Smooth muscle cell (in vitro differentiated cells): ENCODE data around the gene TP53I11. TPM values are rescaled to one million over a fixed set of nuclear protein-coding genes. Genes with fewer than 3 reads are reported as not detected.

Experiments used
- DNase-seq: peaks from one replicate; lab custom pipeline; 2025; ENCODE audit not compliant: unreplicated experiment; lab: John Stamatoyannopoulos, UW
- H2AFZ ChIP-seq: fragments of 200-600 bp; sonication (generic); 2 replicates; pipeline ENCODE4 v1.6.0; 2016; ENCODE audit warnings: antibody characterized with exemption, low read depth, mild to moderate bottlenecking
- H3F3A ChIP-seq: fragments of 200-600 bp; sonication (generic); 2 replicates; pipeline ENCODE4 v1.6.0; 2017; ENCODE audit warnings: antibody characterized with exemption, low read depth
- H3K27ac ChIP-seq: fragments of 200-600 bp; sonication (generic); 2 replicates; pipeline ENCODE4 v1.5.1; 2016; ENCODE audit warnings: low read depth, mild to moderate bottlenecking
- H3K27me3 ChIP-seq: fragments of 200-600 bp; sonication (generic); 2 replicates; pipeline ENCODE4 v1.6.1; 2016; ENCODE audit warnings: low read depth, mild to moderate bottlenecking
- H3K36me3 ChIP-seq: fragments of 200-600 bp; sonication (generic); 2 replicates; pipeline ENCODE4 v1.5.1; 2016; ENCODE audit warnings: low read depth
- H3K4me1 ChIP-seq: fragments of 200-600 bp; sonication (generic); 2 replicates; pipeline ENCODE4 v1.5.1; 2016; ENCODE audit warnings: low read depth
- H3K4me2 ChIP-seq: fragments of 200-600 bp; sonication (generic); 2 replicates; pipeline ENCODE4 v1.6.0; 2016; ENCODE audit warnings: mild to moderate bottlenecking
- H3K4me3 ChIP-seq: fragments of 200-600 bp; sonication (generic); 2 replicates; pipeline ENCODE4 v1.5.1; 2016; ENCODE audit warnings: mild to moderate bottlenecking
- H3K79me2 ChIP-seq: fragments of 200-600 bp; sonication (generic); 2 replicates; pipeline ENCODE4 v1.6.0; 2016; ENCODE audit warnings: low read depth, mild to moderate bottlenecking
- H3K9ac ChIP-seq: fragments of 200-600 bp; sonication (generic); 2 replicates; pipeline ENCODE4 v1.6.0; 2016; ENCODE audit warnings: low read depth
- H3K9me3 ChIP-seq: fragments of 200-600 bp; sonication (generic); replicated peaks from 2 replicates; pipeline ENCODE4 v1.5.1; 2016; ENCODE audit warnings: low read depth
- H4K20me1 ChIP-seq: fragments of 200-600 bp; sonication (generic); 2 replicates; pipeline ENCODE4 v1.6.0; 2016; ENCODE audit warnings: low read depth
- WGBS: methylation state at CpG from one replicate; pipeline ENCODE4 v1.1.7; 2016; ENCODE audit warnings: low lambda C conversion rate; 5-methylcytosine and 5-hydroxymethylcytosine counted together
- polyA plus RNA-seq: library from polyadenylated mRNA; unstranded; fragments of >200 nt; fragmentation: Nextera tagmentation; extraction: Ambion mirVana; gene quantifications from 2 replicates; pipeline ENCODE4 v1.2.1, GENCODE V29; 2016
- total RNA-seq: library from RNA; depleted of rRNA; stranded (reverse); fragments of >200 nt; gene quantifications from 2 replicates; pipeline ENCODE4 v1.2.3, GENCODE V29; 2014
- TF ChIP-seq, protein P1 (sequence below): fragments of 200-600 bp; sonication (generic); IDR thresholded peaks from 2 replicates; pipeline ENCODE4 v1.5.1; 2017; ENCODE audit warnings: borderline replicate concordance, mild to moderate bottlenecking, antibody characterized with exemption; ENCODE audit not compliant: insufficient read depth, poor library complexity, severe bottlenecking

TP53I11 gene
- total and polyA plus RNA-seq, 2 experiments from 2014 or later: 14.2 to 61.2 TPM

GRCh38 chr11:44957776-44958564 is 7.3 kb upstream of the TP53I11 start:
- H3K9me3 ChIP-seq: no peaks in the 10 kb centered on the region
- TF ChIP-seq, protein P1, sequence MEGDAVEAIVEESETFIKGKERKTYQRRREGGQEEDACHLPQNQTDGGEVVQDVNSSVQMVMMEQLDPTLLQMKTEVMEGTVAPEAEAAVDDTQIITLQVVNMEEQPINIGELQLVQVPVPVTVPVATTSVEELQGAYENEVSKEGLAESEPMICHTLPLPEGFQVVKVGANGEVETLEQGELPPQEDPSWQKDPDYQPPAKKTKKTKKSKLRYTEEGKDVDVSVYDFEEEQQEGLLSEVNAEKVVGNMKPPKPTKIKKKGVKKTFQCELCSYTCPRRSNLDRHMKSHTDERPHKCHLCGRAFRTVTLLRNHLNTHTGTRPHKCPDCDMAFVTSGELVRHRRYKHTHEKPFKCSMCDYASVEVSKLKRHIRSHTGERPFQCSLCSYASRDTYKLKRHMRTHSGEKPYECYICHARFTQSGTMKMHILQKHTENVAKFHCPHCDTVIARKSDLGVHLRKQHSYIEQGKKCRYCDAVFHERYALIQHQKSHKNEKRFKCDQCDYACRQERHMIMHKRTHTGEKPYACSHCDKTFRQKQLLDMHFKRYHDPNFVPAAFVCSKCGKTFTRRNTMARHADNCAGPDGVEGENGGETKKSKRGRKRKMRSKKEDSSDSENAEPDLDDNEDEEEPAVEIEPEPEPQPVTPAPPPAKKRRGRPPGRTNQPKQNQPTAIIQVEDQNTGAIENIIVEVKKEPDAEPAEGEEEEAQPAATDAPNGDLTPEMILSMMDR: no peak
- no peak overlapping the region for H3K4me2 ChIP-seq
- H3K36me3 ChIP-seq: no peaks in the 10 kb centered on the region
- H2AFZ ChIP-seq: no peak overlapping the region
- DNase-seq: no peak
- H3K4me1 ChIP-seq: peaks cover 21% of the 10 kb centered on the region
- WGBS: 78% methylated on average over 7 of the region's 8 CpGs
- no peak overlapping the region for H3K9ac ChIP-seq
- peaks cover 1% of the 10 kb centered on the region for H3F3A ChIP-seq
- no peak overlapping the region for H3K4me3 ChIP-seq
- H3K79me2 ChIP-seq: no peaks in the 10 kb centered on the region
- H4K20me1 ChIP-seq: no peaks in the 10 kb centered on the region
- peaks cover 17% of the 10 kb centered on the region for H3K27me3 ChIP-seq
- no peak overlapping the region for H3K27ac ChIP-seq

- WGBS: 16% methylated on average over 32 of the region's 35 CpGs
- Histone ChIP-seq H3K4me3 (no peak overlapping the region), H3K4me1 (peaks cover 12% of the 10 kb centered on the region), H3F3A (peaks cover 9% of the 10 kb centered on the region), H3K4me2 (no peak overlapping the region), H3K27ac (no peak overlapping the region), H3K9me3 (no peaks in the 10 kb centered on the region), H3K36me3 (no peaks in the 10 kb centered on the region), H3K79me2 (no peaks in the 10 kb centered on the region), H4K20me1 (no peaks in the 10 kb centered on the region), H3K9ac (no peak overlapping the region), H3K27me3 (peaks cover 17% of the 10 kb centered on the region), H2AFZ (no peak overlapping the region)
- DNase-seq: no peak
- TF ChIP-seq, protein P1: no peak
Measured at GRCh38 chr11:44957040-44957515, 6.4 kb upstream of the TP53I11 start.

DNA sequence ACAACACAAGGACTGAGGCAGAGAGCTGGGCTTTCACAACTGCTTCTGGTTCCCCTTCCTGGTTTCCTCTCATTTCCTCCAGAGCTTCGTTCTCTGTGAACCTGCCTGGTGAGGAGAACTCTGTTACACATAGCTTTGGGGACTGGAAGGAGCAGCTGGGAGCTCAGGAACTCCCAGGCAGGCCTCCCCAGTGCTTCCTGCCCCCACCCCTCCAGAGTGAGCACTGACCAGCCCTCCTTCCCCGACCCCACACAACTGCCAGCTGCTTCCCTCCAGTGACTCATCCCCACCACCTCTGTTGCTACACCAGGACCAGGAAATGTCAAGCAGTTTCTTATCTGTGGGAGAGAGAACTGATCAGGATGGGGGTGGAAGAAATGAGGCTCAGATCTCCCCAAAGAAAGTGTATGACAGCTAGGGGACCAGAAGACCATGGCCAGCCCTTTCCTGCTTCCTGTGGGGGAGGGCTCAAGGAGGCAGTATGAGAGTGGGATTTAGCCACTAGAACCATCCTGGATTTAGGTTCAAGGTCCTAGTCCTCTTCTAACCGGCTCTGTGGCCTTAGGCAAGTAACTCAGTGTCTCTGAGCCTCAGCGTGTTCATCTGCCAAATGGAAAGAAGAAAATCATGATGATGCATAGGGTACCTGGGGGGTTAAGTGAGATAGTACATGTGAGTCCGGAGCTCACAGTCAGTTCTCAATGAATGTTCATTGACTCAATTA is 4.5 kb upstream of the TP53I11 start:
- Histone ChIP-seq H3K27me3 (peaks cover 17% of the 10 kb centered on the region), H3F3A (peaks cover 21% of the 10 kb centered on the region), H3K4me1 (peaks cover 2% of the 10 kb centered on the region), H2AFZ (no peak overlapping the region), H3K79me2 (no peaks in the 10 kb centered on the region), H3K36me3 (no peaks in the 10 kb centered on the region), H4K20me1 (no peaks in the 10 kb centered on the region), H3K9me3 (no peaks in the 10 kb centered on the region), H3K4me2 (no peak overlapping the region), H3K27ac (no peak overlapping the region), H3K4me3 (no peak overlapping the region), H3K9ac (no peak overlapping the region)
- DNase-seq: peak; percentile 20
- TF ChIP-seq, protein P1: no peak
- WGBS: 43% methylated on average over 5 of the region's 5 CpGs
